ENCODE measurements around the gene SLC16A10. TPM values are rescaled to one million over a fixed set of nuclear protein-coding genes. Genes with fewer than 3 reads are reported as not detected.

The SLC16A10 gene
- total RNA-seq, 1 experiment from 2014 or later: 0.18 TPM

GRCh38 chr6:111041917-111042316, 45.4 kb upstream of the SLC16A10 start:
- in situ Hi-C loops (cut with HindIII; ENCODE audit: low pct_unique_long_range_greater_than_20kb, low sequenced_read_pairs) (no loop called here), intact Hi-C loops (cut with micrococcal nuclease; ENCODE audit: unreplicated experiment) (no loop called here)
- CTCF ChIA-PET: interaction anchor here (0.7 kb wide), 2 partner anchors 14 to 35 kb away, joined by 3 read pairs; no protein-coding TSS in a partner anchor
- POLR2A ChIA-PET: interaction anchor here (0.7 kb wide), 1 partner anchor 414 kb away, joined by 4 read pairs; no protein-coding TSS in a partner anchor
- H3K4me1 ChIP-seq (ENCODE audit: control insufficient read depth, insufficient read depth, low read length): no peaks in the 10 kb centered on the region
- H3K9me3 ChIP-seq (ENCODE audit: control insufficient read depth, insufficient read depth, low read depth, low read length): no peaks in the 10 kb centered on the region
- no peak for TF ChIP-seq SIN3A (IDR thresholded peaks at IDR 0.05; ENCODE audit: borderline replicate concordance, insufficient read depth, low read depth, low read length)
- TF ChIP-seq REST (IDR thresholded peaks at IDR 0.05; ENCODE audit: insufficient read depth in 1 of 2, low read depth in 2 of 2, low read length in 1 of 2): no peak
- TF ChIP-seq POLR2AphosphoS5 (IDR thresholded peaks at IDR 0.05; ENCODE audit: low read depth, low read length): no peak
- TF ChIP-seq TCF7L2 (IDR thresholded peaks at IDR 0.05; ENCODE audit: low read depth, low read length): no peak
- no peak for TF ChIP-seq CTCF (IDR thresholded peaks at IDR 0.05)
- H3K27me3 ChIP-seq (ENCODE audit: control insufficient read depth, insufficient read depth, low read length): peaks cover 5% of the 10 kb centered on the region; the same call in 1 of the 2 replicates
- no peaks in the 10 kb centered on the region for H3K36me3 ChIP-seq (ENCODE audit: control insufficient read depth, insufficient read depth, low read length)
- no peak for ATAC-seq
- no peak overlapping the region for H3K27ac ChIP-seq (ENCODE audit: low read length)
- DNase-seq (ENCODE audit: low read depth, low spot score): no peak
- BruUV-seq (replicated peaks): no TSS peak
- H3K4me3 ChIP-seq (ENCODE audit: low read depth in 2 of 2, low read length in 2 of 2): no peak overlapping the region

- ATAC-seq (0 out of 2 replicates have a peak, but pooled peaks have one; percentile 26), DNase-seq (ENCODE audit: low read depth, low spot score) (no peak)
- no peaks in the 10 kb centered on the region for H3K36me3 ChIP-seq (ENCODE audit: control insufficient read depth, insufficient read depth, low read length)
- H3K27me3 ChIP-seq (ENCODE audit: control insufficient read depth, insufficient read depth, low read length): peaks cover 5% of the 10 kb centered on the region; the same call in 1 of the 2 replicates
- no peak overlapping the region for H3K27ac ChIP-seq (ENCODE audit: low read length)
- no peak for TF ChIP-seq TCF7L2 (IDR thresholded peaks at IDR 0.05; ENCODE audit: low read depth, low read length)
- TF ChIP-seq POLR2AphosphoS5 (IDR thresholded peaks at IDR 0.05; ENCODE audit: low read depth, low read length): no peak
- no peak for TF ChIP-seq SIN3A (IDR thresholded peaks at IDR 0.05; ENCODE audit: borderline replicate concordance, insufficient read depth, low read depth, low read length)
- TF ChIP-seq REST (IDR thresholded peaks at IDR 0.05; ENCODE audit: insufficient read depth in 1 of 2, low read depth in 2 of 2, low read length in 1 of 2): no peak
- no peak for TF ChIP-seq CTCF (IDR thresholded peaks at IDR 0.05)
- in situ Hi-C loops (cut with HindIII; ENCODE audit: low pct_unique_long_range_greater_than_20kb, low sequenced_read_pairs): no loop called here
- 0 out of 2 replicates have a peak, but pooled peaks cover 2% of the 10 kb centered on the region for H3K4me1 ChIP-seq (ENCODE audit: control insufficient read depth, insufficient read depth, low read length)
- H3K9me3 ChIP-seq (ENCODE audit: control insufficient read depth, insufficient read depth, low read depth, low read length): no peaks in the 10 kb centered on the region
- BruUV-seq (replicated peaks): no TSS peak
- POLR2A ChIA-PET: no interaction called here
- intact Hi-C loops (cut with micrococcal nuclease; ENCODE audit: unreplicated experiment): no loop called here
- CTCF ChIA-PET: no interaction called here
- no peak overlapping the region for H3K4me3 ChIP-seq (ENCODE audit: low read depth in 2 of 2, low read length in 2 of 2)
Measured at GRCh38 chr6:111047244-111047643, 40.1 kb upstream of the SLC16A10 start.
